ENCODE results near the gene MAG.
"Not testable (repeated sequence)": the region's sequence is repeated elsewhere in the genome, so short reads cannot be mapped to it uniquely, and the experiment has no call there.

Gene MAG

DNA sequence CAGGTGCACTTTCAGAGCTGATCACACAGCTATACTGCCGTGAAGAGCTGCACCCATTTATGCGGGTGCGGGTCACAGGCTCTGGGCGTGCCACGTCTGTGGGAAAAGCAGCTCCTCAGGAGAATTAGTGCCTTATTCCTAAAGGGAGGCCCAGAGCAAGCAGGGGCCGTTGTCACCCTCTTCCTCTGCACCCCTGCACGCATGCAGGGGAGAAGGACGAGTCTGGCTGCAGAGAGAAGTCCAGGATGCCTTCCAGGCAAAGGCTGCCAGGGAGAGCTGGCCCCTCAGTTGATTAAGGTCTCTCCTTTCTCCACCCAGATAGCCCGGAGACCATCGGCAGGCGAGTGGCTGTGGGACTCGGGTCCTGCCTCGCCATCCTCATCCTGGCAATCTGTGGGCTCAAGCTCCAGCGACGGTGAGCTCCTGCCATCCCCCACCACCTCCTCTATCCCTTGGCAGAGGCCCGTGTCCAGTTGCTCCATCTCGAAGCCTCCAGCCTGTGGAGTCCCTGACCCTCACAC is 52.6 kb downstream of the MAG start:
- DNase-seq (ENCODE audit: low read depth in 2 of 2), result no peak

DNA sequence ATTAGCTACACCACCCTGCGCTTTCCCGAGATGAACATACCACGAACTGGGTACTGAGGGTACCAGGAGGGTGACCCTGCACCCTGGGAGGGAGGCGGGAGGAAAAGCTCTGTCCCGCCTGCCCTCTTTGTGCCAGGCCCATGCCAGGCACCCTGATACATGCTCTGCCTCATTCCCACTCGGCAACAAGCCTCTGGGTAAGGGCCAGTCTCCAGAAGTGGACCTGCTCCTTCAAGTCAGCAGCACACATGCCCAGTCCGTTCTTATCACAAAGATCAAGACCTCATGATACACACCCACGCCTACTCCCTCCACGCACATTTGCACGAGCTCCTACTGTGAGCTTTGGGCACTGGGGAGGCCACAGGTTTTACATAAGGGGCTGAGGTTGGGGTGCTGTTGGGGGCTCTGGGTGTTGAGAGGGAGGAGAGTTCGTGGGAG is 53.7 kb downstream of the MAG start:
- DNase-seq (ENCODE audit: low read depth in 2 of 2), result no peak

DNA sequence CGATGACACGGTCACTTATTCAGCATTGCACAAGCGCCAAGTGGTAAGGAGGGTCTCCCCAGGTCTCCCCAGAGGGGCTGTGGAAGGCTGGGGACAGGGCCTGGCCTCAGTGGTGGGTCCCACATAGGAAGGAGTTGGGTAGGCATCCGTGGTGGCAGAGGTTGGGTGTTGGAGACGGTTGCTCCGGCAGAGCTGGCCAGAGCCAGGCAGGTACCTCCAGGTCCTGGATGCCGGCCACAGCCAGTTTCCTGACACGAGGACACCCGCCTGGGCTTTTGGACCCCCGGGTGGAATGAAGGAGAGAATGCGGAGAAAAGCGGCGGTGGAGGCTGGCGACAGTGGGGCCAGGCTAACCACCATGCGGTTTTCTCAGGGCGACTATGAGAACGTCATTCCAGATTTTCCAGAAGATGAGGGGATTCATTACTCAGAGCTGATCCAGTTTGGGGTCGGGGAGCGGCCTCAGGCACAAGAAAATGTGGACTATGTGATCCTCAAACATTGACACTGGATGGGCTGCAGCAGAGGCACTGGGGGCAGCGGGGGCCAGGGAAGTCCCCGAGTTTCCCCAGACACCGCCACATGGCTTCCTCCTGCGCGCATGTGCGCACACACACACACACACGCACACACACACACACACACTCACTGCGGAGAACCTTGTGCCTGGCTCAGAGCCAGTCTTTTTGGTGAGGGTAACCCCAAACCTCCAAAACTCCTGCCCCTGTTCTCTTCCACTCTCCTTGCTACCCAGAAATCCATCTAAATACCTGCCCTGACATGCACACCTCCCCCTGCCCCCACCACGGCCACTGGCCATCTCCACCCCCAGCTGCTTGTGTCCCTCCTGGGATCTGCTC is 54.5 kb downstream of the MAG start:
- peak; percentile 62 to 64 for DNase-seq (ENCODE audit: low read depth in 2 of 2)

DNA sequence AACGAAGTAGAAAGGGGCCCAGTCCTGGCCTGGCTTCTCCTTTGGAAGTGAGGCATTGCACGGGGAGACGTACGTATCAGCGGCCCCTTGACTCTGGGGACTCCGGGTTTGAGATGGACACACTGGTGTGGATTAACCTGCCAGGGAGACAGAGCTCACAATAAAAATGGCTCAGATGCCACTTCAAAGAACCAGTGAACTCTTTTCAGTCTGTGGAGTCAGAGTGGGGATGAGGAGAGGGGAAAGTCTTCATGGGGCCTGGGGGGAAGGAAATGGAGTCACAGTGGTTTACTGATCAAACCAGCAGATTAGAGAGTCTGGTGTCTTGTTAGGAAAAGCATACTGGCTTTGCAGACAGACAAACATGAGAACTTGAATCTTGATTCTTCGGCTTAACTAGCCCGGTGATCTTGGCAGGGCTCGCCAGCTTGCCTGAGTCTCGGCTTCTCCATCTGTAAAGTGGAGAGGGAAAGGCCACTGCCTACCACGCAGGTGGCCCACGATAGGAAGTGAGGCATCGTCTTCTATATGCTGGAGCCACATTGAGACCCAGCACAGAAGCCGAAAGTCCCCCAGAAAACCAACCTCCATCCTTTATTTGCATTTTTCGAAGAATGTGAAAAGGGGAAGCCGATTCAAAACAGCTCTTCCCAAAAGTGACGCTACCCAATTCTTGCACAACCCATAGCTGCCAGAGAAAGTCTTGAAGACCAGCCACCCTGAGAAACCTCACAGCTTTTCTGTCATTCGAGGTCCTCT is 55.4 kb downstream of the MAG start, which contains the start of gene FFAR1:
Gene FFAR1, plus strand, starts transcription at position 732 of the 759 bp plus-strand sequence. CDS start 3,650 bp downstream, outside the sequence.
- peak; percentile 23 to 30 for DNase-seq (ENCODE audit: low read depth in 2 of 2)

DNA sequence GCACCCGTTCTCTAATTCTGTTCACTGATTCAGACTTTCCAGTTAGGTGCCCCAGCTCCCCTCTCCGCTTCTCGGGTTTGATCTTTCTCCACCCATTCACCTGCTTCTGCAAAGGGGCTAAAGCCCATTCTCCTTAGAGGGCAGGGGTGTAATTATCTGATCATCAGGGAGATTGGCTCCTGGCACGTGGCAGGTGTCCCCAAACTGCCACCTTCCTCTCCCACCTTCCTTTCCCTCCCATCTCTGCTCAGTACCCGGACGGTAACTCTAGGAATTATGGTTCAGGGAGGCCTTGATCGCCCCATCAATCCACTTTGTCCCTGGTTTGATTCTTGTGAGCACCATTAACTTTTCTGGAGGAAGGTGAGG is 56.0 kb downstream of the MAG start:
- no peak for DNase-seq (ENCODE audit: low read depth in 2 of 2)

DNA sequence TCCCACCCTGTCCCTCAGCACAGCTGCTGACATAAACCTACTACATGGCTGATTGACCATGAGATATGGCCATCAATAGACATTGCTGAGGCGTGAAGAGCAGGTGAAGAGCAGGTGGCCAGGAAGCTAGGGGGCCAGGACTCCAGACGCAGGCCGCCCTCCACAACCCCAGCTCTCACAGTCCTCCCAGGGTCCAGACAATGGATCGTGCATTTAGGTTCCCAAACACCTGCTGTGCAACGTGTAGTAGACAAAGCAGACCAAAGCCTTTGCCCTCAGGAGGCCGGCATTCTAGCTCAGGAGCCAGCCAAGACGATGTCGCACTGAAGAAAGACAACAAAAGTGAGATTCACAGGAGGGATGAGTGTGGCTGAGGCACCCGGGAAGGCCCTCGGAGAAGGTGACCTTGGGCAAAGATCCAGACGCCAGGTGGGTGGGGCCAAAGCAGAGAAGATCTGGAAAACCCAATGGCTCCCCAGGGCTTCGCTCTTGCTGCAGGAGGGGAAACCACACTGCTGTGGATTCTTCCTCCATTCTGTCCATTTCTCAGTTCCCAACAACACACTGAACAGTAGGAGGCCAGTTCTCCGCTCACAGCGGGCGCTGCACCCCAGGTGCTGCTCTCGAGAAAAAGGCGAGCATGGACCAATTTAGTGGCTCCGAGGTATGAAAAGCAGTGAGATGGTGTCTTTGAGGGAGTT is 57.1 kb downstream of the MAG start:
- no peak for DNase-seq (ENCODE audit: low read depth in 2 of 2)

DNA sequence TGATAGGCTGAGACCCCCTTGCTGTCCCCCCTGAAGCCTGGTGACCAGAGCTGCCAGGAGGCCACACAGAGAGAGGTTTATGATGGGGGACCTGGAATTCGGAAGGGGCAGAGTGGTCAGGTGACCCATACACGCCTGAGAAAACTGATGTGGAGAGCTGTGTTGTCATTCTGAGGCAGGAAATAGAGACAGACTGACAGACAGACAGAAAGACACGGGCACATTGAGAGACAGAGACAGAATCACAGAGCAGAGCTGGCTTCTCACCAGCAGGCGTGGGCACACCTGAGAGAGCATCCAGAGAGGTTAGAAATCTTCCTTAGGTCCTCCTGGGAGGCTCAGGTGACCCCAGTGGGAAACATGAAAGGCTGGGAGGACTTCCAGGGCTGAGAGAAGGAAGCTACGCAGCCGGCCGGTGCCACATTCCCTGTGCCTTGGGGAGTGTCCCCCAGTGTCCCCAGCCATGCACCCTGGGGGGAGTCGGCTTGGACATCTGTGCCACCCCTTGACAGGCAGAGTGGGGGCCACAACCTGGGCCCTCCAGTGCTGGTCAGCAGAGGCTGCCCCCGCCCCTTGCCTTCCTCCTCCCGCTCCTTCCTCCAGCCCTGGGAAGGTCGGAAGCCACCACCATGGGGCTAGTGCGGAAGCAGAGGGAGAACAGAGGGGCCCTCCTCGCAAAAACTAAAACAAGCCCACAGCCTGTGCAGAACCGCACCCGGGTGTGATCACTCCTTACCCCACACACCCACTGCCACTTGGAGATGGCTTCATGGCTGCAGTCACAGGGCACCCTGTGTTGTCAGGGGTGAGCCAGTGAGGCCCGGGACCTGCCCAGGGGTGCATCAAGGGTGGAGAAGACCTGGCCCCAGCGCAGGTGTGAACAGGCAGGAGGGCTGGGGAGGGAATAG is 57.9 kb downstream of the MAG start:
- DNase-seq (ENCODE audit: low read depth in 2 of 2), result no peak

DNA sequence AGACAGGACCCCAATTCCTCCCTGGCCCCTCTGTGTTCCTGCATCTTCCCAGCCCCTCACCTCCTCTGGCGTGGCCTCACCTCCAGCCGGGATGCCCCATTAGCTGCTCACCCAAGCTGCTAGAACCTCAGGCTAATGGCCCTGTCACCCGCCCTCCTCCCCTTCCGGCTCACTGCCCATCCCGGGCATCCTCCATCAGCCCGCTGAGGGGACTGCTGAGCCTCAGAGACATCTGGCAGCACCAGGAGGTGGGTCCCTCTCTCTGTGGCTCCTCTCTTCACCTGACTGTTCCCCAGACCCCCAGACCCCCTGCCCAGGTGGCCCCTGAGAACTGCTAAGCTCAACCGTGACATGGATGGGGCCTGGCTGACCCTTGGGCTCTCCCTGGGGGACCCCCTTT is 58.6 kb downstream of the MAG start:
- DNase-seq (ENCODE audit: low read depth in 2 of 2), result no peak

DNA sequence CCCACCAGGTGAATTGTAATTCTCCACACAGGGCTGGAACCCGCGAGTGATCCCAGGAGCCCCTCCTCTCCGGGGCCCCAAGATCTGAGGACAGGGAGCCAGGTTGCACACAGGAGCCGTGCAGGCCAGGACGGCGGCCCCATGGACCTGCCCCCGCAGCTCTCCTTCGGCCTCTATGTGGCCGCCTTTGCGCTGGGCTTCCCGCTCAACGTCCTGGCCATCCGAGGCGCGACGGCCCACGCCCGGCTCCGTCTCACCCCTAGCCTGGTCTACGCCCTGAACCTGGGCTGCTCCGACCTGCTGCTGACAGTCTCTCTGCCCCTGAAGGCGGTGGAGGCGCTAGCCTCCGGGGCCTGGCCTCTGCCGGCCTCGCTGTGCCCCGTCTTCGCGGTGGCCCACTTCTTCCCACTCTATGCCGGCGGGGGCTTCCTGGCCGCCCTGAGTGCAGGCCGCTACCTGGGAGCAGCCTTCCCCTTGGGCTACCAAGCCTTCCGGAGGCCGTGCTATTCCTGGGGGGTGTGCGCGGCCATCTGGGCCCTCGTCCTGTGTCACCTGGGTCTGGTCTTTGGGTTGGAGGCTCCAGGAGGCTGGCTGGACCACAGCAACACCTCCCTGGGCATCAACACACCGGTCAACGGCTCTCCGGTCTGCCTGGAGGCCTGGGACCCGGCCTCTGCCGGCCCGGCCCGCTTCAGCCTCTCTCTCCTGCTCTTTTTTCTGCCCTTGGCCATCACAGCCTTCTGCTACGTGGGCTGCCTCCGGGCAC is 59.6 kb downstream of the MAG start:
- no peak for DNase-seq (ENCODE audit: low read depth in 2 of 2)

DNA sequence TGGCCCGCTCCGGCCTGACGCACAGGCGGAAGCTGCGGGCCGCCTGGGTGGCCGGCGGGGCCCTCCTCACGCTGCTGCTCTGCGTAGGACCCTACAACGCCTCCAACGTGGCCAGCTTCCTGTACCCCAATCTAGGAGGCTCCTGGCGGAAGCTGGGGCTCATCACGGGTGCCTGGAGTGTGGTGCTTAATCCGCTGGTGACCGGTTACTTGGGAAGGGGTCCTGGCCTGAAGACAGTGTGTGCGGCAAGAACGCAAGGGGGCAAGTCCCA is 60.2 kb downstream of the MAG start:
- DNase-seq (ENCODE audit: low read depth in 2 of 2), result no peak

DNA sequence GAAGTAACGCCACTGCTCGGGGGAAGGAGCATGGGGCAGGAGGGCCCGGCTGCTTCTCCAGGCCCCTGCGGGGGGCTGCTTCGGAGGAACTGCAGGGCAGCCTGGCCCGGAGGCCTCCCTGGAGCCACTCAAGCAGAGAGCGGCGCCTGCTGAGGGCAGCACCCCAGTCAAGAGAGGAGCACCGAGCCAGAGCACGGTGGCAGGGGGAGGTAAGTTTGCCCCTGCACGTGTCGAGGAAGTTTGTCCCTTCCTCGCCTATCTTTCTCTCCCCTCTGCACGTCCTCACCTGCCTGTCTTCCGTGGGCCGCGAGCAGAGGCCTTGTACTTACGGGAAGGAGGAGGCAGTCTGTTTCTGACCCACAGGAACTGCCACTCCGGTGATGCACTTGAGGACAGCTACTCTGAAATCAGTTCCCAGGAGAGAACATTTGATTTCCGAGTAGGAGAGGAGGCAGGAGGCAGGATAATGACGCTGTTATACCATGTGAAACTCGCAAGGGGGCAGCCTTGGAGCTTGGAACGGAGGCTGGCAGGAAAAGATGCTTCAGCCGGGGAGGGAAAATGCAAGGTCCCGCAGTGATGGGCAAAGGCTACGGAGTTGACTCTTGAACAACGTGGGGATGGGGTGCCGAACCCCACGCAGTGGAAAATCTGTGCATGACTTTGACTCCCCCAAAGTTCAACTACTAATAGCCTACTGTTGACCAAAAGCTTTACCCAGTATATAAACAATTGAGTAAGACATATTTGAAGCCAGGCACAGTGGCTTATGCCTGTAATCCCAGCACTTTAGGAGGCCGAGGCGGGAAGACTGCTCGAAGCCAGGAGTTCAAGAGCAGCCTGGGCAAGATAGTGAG is 60.7 kb downstream of the MAG start:
- DNase-seq (ENCODE audit: low read depth in 2 of 2), result peak; percentile 47 to 68

DNA sequence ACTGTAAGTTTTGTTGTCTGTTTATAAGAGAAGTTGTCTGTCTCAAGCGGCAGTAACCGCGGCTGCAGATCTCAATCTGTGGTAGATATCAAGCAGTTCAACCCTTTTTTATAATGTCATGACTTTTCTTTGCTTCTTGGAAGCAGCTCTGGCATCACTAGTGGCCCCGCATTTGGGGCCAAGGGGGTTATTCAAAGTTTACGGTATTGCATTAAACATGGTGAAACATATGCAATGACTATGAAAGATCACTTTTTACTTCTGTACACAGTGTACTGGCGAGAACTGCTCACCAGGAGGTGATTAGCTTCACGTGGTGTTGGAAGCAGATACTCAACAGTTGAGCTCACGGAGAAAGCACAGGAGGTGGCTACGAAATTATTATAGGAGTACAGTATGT is 61.7 kb downstream of the MAG start:
- DNase-seq (ENCODE audit: low read depth in 2 of 2), result no peak

DNA sequence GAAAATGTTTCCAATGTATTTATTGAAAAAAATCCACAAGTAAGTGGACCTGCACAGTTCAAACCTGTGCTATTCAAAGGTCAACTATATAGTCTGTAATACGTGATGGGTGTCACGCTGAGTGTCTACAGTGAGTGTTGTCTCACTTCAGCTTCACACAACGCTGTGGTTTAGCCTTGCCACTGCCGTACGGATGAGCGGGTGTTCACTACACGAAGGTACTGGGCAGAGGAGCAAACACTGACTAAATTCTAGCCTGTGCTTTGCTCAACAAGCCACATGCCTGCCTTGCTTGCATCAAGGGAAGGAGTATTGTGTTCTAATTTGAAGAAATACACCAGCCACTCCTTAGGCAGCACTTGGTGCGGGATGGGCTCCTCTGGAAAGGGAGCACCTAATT is 62.9 kb downstream of the MAG start:
- no peak for DNase-seq (ENCODE audit: low read depth in 2 of 2)

DNA sequence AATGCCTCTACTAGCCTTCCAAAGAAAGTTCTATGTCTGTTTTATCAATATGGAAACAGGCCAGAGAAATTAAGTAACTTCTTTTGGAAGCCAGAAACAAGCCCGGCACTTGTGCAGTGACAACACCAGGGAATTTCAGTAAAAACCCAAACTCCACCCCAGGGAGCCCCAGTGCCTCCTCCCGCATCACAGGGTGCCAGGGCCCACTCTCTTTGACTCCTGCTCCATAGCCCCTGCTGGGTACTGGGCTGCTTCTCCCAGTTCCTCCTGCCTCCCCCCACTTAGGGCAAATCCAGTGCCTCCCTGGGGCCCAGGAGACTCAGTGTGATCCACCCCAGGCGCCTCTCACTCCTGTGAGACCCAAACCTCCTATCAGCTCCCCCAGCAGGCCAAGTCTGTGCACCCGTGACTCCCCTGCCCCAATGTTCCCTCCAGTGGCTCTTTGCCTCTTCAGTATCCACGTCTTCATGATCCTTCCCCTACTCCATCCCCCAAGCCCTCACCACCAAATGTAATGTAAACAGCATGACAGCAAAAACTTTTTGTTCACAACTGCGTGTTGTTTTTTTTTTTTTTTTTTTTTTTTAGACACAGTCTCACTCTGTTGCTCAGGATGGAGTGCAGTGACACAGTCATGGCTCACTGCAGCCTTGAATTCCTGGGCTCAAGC is 64.0 kb downstream of the MAG start:
- DNase-seq (ENCODE audit: low read depth in 2 of 2), result no peak

DNA sequence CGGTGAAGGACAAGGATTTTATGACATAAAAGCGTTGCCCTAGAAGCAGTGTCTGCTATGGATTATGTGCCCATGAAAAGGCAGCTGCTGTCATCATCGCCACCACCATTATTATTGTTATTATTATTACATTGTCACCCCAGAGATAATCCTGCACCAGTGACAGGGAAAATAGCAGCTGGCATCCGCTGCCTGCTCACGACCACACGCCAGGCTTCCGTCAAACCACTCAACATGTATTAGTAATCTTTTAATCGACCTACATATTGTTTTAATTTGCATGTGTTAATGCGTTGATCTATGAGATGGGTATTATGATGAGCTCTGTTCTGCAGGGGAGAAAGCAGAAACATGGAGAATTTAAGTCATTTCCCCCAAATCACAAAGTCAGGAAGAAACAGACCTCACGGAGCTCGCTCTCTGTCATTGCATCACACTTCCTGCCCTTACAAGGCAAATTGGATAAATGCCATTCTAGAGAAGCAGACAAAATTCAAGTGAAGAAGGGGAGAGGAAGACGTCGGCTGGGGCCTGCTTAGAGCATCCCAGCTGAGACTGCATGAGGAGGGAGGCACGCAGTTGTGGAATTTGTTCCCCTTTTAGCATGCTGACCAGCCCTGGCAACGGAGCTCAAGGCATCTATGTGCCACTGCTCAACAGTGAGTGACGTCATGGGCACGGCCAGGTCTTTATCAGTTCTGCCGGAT is 66.1 kb downstream of the MAG start, which contains the start of gene FFAR3:
Gene FFAR3, plus strand, starts transcription at position 594 of the 707 bp plus-strand sequence. CDS start 431 bp downstream, outside the sequence.
- DNase-seq (ENCODE audit: low read depth in 2 of 2), result no peak

DNA sequence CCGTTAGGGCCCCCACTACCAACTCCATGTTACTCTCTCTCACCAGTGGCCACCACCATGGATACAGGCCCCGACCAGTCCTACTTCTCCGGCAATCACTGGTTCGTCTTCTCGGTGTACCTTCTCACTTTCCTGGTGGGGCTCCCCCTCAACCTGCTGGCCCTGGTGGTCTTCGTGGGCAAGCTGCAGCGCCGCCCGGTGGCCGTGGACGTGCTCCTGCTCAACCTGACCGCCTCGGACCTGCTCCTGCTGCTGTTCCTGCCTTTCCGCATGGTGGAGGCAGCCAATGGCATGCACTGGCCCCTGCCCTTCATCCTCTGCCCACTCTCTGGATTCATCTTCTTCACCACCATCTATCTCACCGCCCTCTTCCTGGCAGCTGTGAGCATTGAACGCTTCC is 66.9 kb downstream of the MAG start:
- DNase-seq (ENCODE audit: low read depth in 2 of 2), result not testable (repeated sequence)

DNA sequence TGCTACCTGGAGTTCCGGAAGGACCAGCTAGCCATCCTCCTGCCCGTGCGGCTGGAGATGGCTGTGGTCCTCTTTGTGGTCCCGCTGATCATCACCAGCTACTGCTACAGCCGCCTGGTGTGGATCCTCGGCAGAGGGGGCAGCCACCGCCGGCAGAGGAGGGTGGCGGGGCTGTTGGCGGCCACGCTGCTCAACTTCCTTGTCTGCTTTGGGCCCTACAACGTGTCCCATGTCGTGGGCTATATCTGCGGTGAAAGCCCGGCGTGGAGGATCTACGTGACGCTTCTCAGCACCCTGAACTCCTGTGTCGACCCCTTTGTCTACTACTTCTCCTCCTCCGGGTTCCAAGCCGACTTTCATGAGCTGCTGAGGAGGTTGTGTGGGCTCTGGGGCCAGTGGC is 67.4 kb downstream of the MAG start:
- DNase-seq (ENCODE audit: low read depth in 2 of 2), result not testable (repeated sequence)

DNA sequence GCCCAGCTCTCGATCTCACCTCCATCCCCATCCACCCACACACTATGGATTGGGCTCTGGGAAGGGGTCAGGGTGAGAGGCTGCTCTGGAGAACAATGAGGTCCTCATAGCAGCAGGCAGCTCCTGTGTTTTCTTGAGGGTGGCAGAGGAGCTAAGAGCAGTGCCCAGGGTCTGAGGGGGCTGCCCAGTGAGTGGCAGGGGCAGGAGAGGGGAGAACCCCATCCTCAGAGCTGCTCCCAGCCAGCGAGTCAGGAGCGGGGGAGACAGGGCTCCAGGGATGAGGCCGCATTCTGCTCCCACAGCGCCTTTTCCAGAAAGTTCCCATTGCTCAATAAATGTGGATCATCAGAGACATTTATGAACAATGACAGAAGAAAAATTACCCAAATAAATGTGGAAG is 68.1 kb downstream of the MAG start:
- DNase-seq (ENCODE audit: low read depth in 2 of 2), result not testable (repeated sequence)

All from stimulated activated CD4-positive, alpha-beta T cell treated with anti-CD3 and anti-CD28 coated beads, Interleukin-1b, Interleukin-23, amount 100 ng/mL, for 4 hours (primary cell).